Activated T-helper 17 cell treated with anti-CD3 and anti-CD28 coated beads, Interleukin-2, amount 50 U/mL, for 72 hours (primary cell): ENCODE data around the gene OLIG3. TPM values are rescaled to one million over a fixed set of nuclear protein-coding genes. Genes with fewer than 3 reads are reported as not detected.

Experiments used
- ATAC-seq: fragments of 150-1000 bp; cut with Tn5 transposase; replicated peaks from 2 replicates; pipeline ENCODE4 v1.10.0; 2021; ENCODE audit warnings: mild to moderate bottlenecking, moderate library complexity
- H3K27ac Mint-ChIP-seq: one replicate; pipeline ENCODE4 v1.8.0; 2022; ENCODE audit warnings: mixed read lengths
- H3K27me3 Mint-ChIP-seq: one replicate; pipeline ENCODE4 v1.8.0; 2022; ENCODE audit warnings: mixed read lengths
- H3K36me3 Mint-ChIP-seq: one replicate; pipeline ENCODE4 v1.8.0; 2022; ENCODE audit warnings: low read depth, mild to moderate bottlenecking, mixed read lengths
- H3K4me1 Mint-ChIP-seq: one replicate; pipeline ENCODE4 v1.8.0; 2022; ENCODE audit warnings: mixed read lengths
- H3K4me3 Mint-ChIP-seq: one replicate; pipeline ENCODE4 v1.8.0; 2022; ENCODE audit warnings: mild to moderate bottlenecking, mixed read lengths
- H3K9me3 Mint-ChIP-seq: one replicate; pipeline ENCODE4 v1.8.0; 2022; ENCODE audit warnings: mixed read lengths
- total RNA-seq, 2 donors: library from RNA; stranded (reverse); gene quantifications; one replicate each; pipeline ENCODE4 v1.2.3, GENCODE V29; 2022

The OLIG3 gene
- total RNA-seq, result 1 to 10 TPM; 3.5 TPM

GRCh38 chr6:137494281-137494987 lies at the start of gene OLIG3:
Gene OLIG3 (minus strand): TSS chr6:137494394. CDS start chr6:137494170, 224 bp downstream.
- peak; percentile 33 for ATAC-seq
- H3K4me1 Mint-ChIP-seq, result peaks cover 16% of the 10 kb centered on the region
- H3K27me3 Mint-ChIP-seq, result peaks cover 84% of the 10 kb centered on the region
- H3K36me3 Mint-ChIP-seq, result peaks cover 27% of the 10 kb centered on the region
- H3K27ac Mint-ChIP-seq, result peak within 1 kb of the TSS; percentile 56
- H3K4me3 Mint-ChIP-seq, result peak within 1 kb of the TSS; percentile 71
- no peaks in the 10 kb centered on the region for H3K9me3 Mint-ChIP-seq

GRCh38 chr6:137543114-137543513 lies 48.9 kb upstream of the OLIG3 start:
- no peak for ATAC-seq
- Mint-ChIP-seq H3K9me3 (peaks cover 8% of the 10 kb centered on the region), H3K4me1 (peaks cover 12% of the 10 kb centered on the region), H3K27ac (no peak overlapping the region), H3K4me3 (peak overlapping the region; percentile 3), H3K27me3 (peaks cover 4% of the 10 kb centered on the region), H3K36me3 (no peaks in the 10 kb centered on the region)

GRCh38 chr6:137542713-137543112 lies 48.5 kb upstream of the OLIG3 start:
- Mint-ChIP-seq H3K36me3 (no peaks in the 10 kb centered on the region), H3K4me3 (peak overlapping the region; percentile 3), H3K4me1 (peaks cover 12% of the 10 kb centered on the region), H3K27ac (no peak overlapping the region), H3K9me3 (peaks cover 7% of the 10 kb centered on the region), H3K27me3 (peaks cover 3% of the 10 kb centered on the region)
- ATAC-seq, result peak; percentile 74

DNA sequence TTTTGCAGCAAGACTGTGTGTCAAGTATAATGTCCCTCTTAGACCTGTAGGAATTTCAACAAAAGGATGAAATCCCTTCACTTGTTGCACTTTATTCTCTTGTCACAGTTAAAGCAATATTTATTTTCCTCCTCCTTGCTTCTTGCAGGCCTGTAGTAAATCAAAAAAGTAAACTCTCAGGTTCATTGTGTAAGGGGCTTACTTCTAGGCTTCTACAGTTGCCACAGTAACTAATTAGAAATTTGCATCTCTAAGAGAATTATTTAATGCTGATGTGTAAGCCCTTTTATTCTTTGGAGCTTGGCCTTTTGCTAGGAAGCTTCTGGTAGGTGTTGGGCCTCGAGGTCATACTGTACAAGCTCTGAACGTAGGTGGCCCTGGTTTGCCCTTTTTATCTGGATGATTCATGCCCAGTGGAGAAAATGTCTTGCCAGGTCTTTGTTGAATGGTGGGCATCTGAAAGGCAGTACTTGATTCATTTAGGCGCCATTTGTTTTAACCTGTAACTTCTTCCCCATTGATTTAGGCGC lies 47.4 kb upstream of the OLIG3 start:
- Mint-ChIP-seq H3K4me3 (no peak overlapping the region), H3K27me3 (peaks cover 3% of the 10 kb centered on the region), H3K9me3 (peaks cover 7% of the 10 kb centered on the region), H3K4me1 (peaks cover 12% of the 10 kb centered on the region), H3K27ac (no peak overlapping the region), H3K36me3 (no peaks in the 10 kb centered on the region)
- no peak for ATAC-seq

- no peak overlapping the region for H3K4me3 Mint-ChIP-seq
- ATAC-seq, result peak; percentile 97
- H3K27me3 Mint-ChIP-seq, result no peaks in the 10 kb centered on the region
- H3K9me3 Mint-ChIP-seq, result no peaks in the 10 kb centered on the region
- H3K36me3 Mint-ChIP-seq, result no peaks in the 10 kb centered on the region
- no peak overlapping the region for H3K27ac Mint-ChIP-seq
- H3K4me1 Mint-ChIP-seq, result peaks cover 5% of the 10 kb centered on the region
These were observed 42.0 kb upstream of the OLIG3 start for GRCh38 chr6:137536104-137536773.

DNA sequence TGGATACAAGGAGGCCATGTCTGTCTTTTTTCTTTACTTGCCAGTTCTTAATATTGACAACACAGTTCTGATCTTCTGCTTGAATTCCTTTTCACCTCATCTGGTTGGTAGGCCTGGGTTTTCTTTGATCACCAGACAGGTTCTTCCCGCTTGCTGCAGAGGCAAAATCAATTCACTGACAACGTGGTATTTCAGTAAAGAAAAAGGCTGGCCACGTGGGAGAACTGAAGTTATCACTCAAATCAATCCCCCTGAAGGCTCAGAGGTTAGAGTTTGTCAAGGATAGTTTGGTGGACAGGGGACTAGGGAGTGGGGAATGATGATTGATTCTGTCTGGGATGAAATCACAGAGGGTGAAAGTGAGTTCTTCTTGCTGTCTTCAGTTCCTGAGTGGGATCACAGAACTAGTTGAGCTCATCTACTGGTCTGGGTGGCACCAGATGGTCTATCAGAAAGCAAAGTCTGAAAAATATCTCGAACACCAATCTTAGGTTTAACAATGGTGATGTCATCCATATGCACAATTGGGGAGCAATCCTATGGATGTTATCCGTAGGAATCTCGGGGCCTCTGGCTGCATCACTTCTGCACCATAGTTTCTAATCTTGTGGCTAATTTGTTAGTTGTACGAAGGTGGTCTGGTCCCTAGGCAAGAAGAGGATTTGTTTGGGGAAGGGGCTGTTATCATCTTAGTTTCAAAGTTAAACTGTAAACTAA lies 37.3 kb upstream of the OLIG3 start:
- H3K36me3 Mint-ChIP-seq, result no peaks in the 10 kb centered on the region
- H3K4me1 Mint-ChIP-seq, result peaks cover 5% of the 10 kb centered on the region
- no peaks in the 10 kb centered on the region for H3K9me3 Mint-ChIP-seq
- ATAC-seq, result no peak
- H3K27ac Mint-ChIP-seq, result no peak overlapping the region
- peaks cover 3% of the 10 kb centered on the region for H3K27me3 Mint-ChIP-seq
- no peak overlapping the region for H3K4me3 Mint-ChIP-seq

GRCh38 chr6:137530404-137530803 lies 36.2 kb upstream of the OLIG3 start:
- Mint-ChIP-seq H3K4me1 (peaks cover 5% of the 10 kb centered on the region), H3K27ac (no peak overlapping the region), H3K27me3 (peaks cover 3% of the 10 kb centered on the region), H3K4me3 (no peak overlapping the region), H3K36me3 (no peaks in the 10 kb centered on the region), H3K9me3 (peaks cover 5% of the 10 kb centered on the region)
- ATAC-seq, result no peak

DNA sequence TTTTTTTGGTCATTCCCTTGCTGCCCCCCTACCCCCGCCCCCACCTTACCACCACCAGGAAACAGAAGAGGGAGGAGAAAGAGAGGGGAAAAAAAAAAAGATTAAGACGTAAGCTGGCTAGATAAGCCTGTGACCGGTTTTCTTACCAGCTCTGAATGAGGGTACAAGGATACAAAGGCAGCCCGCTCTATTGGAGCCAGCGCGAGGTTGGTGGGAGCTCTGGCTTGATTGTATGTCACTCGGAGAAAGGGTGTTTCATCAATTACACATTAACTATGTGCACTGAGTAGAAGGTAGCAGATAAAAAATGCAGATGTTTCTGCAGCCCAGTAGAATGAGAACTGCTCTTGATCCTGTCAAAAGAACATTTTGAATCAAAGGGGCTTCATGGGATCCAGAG lies 28.6 kb upstream of the OLIG3 start:
- Mint-ChIP-seq H3K27ac (no peak overlapping the region), H3K36me3 (no peaks in the 10 kb centered on the region), H3K9me3 (peaks cover 5% of the 10 kb centered on the region), H3K4me1 (no peaks in the 10 kb centered on the region), H3K27me3 (peaks cover 20% of the 10 kb centered on the region), H3K4me3 (no peak overlapping the region)
- no peak for ATAC-seq

DNA sequence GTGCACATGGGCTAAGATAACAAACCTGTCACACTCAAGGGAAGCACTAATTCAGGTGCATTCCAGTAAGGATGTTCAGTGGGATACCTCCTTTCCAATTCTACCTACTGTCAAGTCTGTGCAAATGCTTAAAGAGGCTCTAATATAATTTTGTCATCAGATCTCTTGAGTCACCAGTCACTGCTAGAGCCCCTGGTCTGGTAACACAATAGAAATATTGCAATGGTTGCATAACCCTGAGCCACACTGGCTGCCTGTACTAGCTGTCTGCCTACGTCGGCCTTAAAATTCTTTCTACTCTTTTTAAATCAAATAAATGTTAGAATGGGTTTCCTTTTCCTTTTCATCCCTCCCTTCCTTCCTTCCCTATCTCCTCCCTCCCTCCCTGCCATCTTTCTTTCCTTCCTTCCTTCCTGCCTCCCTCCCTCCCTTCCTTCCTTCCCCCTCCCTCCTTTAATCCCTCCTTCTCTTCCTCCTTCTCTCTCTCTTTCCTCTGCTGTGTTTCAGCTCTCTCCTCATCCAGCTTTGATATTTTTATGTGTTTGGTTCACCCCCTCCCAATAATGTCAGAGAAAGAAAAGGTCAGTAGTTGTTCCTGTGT lies 28.1 kb upstream of the OLIG3 start:
- ATAC-seq, result no peak
- peaks cover 25% of the 10 kb centered on the region for H3K27me3 Mint-ChIP-seq
- H3K9me3 Mint-ChIP-seq, result peaks cover 5% of the 10 kb centered on the region
- H3K4me3 Mint-ChIP-seq, result no peak overlapping the region
- no peak overlapping the region for H3K27ac Mint-ChIP-seq
- H3K36me3 Mint-ChIP-seq, result no peaks in the 10 kb centered on the region
- no peaks in the 10 kb centered on the region for H3K4me1 Mint-ChIP-seq

DNA sequence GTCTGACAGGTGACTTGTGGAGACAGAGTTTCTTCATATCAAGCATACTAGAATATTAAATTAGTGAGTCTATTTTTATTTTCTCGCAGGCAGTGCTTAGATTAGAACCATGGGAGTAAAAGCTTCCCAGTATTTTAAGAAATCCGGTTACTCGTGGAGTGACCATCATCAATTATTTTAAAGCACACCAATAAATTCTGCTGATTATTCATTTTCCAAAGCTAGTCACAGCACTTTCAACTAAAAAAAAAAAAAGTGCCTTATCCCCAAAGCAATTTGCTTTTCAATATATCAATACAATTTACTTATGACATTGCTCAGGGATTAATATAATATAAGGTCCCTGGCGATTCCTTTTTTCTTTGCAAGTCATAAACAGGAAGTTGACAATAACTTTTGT lies 26.3 kb upstream of the OLIG3 start:
- H3K36me3 Mint-ChIP-seq, result no peaks in the 10 kb centered on the region
- H3K4me3 Mint-ChIP-seq, result no peak overlapping the region
- peaks cover 40% of the 10 kb centered on the region for H3K27me3 Mint-ChIP-seq
- H3K27ac Mint-ChIP-seq, result no peak overlapping the region
- no peak for ATAC-seq
- peaks cover 4% of the 10 kb centered on the region for H3K4me1 Mint-ChIP-seq
- H3K9me3 Mint-ChIP-seq, result no peaks in the 10 kb centered on the region

DNA sequence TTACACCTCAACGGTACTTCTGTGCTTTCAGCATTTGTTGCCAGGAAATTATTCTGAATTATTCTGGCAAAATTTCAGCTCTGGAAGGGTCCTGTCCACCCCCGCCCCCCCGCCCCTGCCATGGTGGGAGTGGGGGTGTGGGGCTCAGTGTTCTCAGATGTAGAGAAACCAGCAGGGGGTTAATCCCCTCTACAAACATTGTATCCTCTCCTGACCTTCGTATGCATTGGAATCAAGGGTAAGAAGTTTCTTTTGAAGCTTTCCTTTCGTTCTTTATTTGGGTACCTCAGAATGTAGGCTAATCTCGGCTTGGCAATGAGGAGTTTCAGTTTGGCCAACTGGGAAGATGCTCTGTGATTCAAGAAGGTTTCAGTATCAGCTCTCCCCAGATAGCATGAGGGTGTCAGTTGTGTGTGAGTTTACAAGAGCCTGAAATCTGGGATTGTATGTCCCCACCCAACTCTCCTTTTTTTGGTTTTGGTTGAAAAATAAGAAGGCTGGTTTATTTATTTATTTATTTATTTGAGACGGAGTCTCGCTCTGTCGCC lies 25.5 kb upstream of the OLIG3 start:
- no peaks in the 10 kb centered on the region for H3K36me3 Mint-ChIP-seq
- no peak overlapping the region for H3K27ac Mint-ChIP-seq
- ATAC-seq, result no peak
- H3K27me3 Mint-ChIP-seq, result peaks cover 47% of the 10 kb centered on the region
- no peak overlapping the region for H3K4me3 Mint-ChIP-seq
- no peaks in the 10 kb centered on the region for H3K9me3 Mint-ChIP-seq
- peaks cover 4% of the 10 kb centered on the region for H3K4me1 Mint-ChIP-seq

GRCh38 chr6:137518386-137518983 lies 24.3 kb upstream of the OLIG3 start:
- H3K27me3 Mint-ChIP-seq, result peaks cover 53% of the 10 kb centered on the region
- H3K4me3 Mint-ChIP-seq, result no peak overlapping the region
- no peak overlapping the region for H3K27ac Mint-ChIP-seq
- peaks cover 4% of the 10 kb centered on the region for H3K4me1 Mint-ChIP-seq
- H3K9me3 Mint-ChIP-seq, result no peaks in the 10 kb centered on the region
- H3K36me3 Mint-ChIP-seq, result no peaks in the 10 kb centered on the region
- ATAC-seq, result no peak

DNA sequence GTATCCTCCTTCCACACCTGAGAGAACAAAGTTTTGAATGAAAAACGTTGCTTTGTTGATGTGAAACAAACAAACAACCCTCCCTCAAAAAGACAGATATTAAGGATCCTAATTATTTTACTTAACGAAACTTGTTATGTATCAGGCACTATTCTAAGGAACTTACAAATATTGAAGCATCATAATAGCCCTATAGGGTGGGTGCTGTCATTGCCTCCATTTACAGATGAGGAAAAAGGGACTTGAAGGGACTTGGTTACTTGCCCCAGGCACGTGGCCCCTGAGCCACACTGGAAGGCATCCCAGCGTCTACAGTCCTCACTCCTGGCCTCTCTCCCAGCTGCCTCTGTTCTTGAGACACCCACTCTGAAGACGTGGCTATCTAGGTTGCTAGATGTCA lies 20.2 kb upstream of the OLIG3 start:
- Mint-ChIP-seq H3K27ac (no peak overlapping the region), H3K36me3 (no peaks in the 10 kb centered on the region), H3K4me1 (peaks cover 4% of the 10 kb centered on the region), H3K9me3 (no peaks in the 10 kb centered on the region), H3K27me3 (peaks cover 69% of the 10 kb centered on the region), H3K4me3 (no peak overlapping the region)
- ATAC-seq, result no peak
